ENCODE data around the gene SMIM14. TPM values are rescaled to one million over a fixed set of nuclear protein-coding genes. Genes with fewer than 3 reads are reported as not detected.

Gene SMIM14
- total RNA-seq, 4 donors from 2014 or later: 6.9 to 15.3 (median 9.5) TPM

- Histone ChIP-seq H3K27ac (no peak overlapping the region), H3K4me3 (no peak overlapping the region), H3K9me3 (no peaks in the 10 kb centered on the region), H3K4me1 (no peaks in the 10 kb centered on the region), H3K27me3 (no peaks in the 10 kb centered on the region), H3K36me3 (peaks cover 0 to 14% of the 10 kb centered on the region in 2 donors)
- DNase-seq (no peak), ATAC-seq (no peak)
- TF ChIP-seq CTCF (IDR thresholded peaks at IDR 0.05 in 4 of 5, conservative IDR thresholded peaks at IDR 0.05 in 1 of 5): no peak
- no peak for TF ChIP-seq POLR2A (IDR thresholded peaks at IDR 0.05)
- intact Hi-C loops (cut with DNase I; ENCODE audit: low total_unique reads): no loop called here
- in situ Hi-C loops (cut with MboI; ENCODE audit: low sequenced_read_pairs in 4 of 4): no loop called here
These were observed 63.7 kb downstream of the SMIM14 start for GRCh38 chr4:39574946-39575345.

GRCh38 chr4:39571504-39571903, 67.2 kb downstream of the SMIM14 start:
- Histone ChIP-seq H3K4me1 (no peaks in the 10 kb centered on the region), H3K27me3 (no peaks in the 10 kb centered on the region), H3K9me3 (no peaks in the 10 kb centered on the region), H3K4me3 (no peak overlapping the region), H3K27ac (no peak overlapping the region), H3K36me3 (peaks cover 0 to 14% of the 10 kb centered on the region in 2 donors)
- DNase-seq (no peak), ATAC-seq (no peak)
- intact Hi-C loops (cut with DNase I; ENCODE audit: low total_unique reads): no loop called here
- TF ChIP-seq POLR2A (IDR thresholded peaks at IDR 0.05): no peak
- no peak for TF ChIP-seq CTCF (IDR thresholded peaks at IDR 0.05 in 4 of 5, conservative IDR thresholded peaks at IDR 0.05 in 1 of 5)
- in situ Hi-C loops (cut with MboI; ENCODE audit: low sequenced_read_pairs in 4 of 4): no loop called here

GRCh38 chr4:39571054-39571453, 67.6 kb downstream of the SMIM14 start:
- H3K27ac ChIP-seq: no peak overlapping the region
- H3K4me1 ChIP-seq: no peaks in the 10 kb centered on the region
- H3K27me3 ChIP-seq: no peaks in the 10 kb centered on the region
- intact Hi-C loops (cut with DNase I; ENCODE audit: low total_unique reads): no loop called here
- no peak overlapping the region for H3K4me3 ChIP-seq
- no peaks in the 10 kb centered on the region for H3K9me3 ChIP-seq
- H3K36me3 ChIP-seq: peaks cover 0 to 14% of the 10 kb centered on the region in 2 donors
- TF ChIP-seq POLR2A (IDR thresholded peaks at IDR 0.05): no peak
- no peak for TF ChIP-seq CTCF (IDR thresholded peaks at IDR 0.05 in 4 of 5, conservative IDR thresholded peaks at IDR 0.05 in 1 of 5)
- in situ Hi-C loops (cut with MboI; ENCODE audit: low sequenced_read_pairs in 4 of 4): no loop called here
- no peak for DNase-seq
- no peak for ATAC-seq

- intact Hi-C loops (cut with DNase I; ENCODE audit: low total_unique reads) (no loop called here), in situ Hi-C loops (cut with MboI; ENCODE audit: low sequenced_read_pairs in 4 of 4) (no loop called here)
- no peak for TF ChIP-seq POLR2A (IDR thresholded peaks at IDR 0.05)
- TF ChIP-seq CTCF (IDR thresholded peaks at IDR 0.05 in 4 of 5, conservative IDR thresholded peaks at IDR 0.05 in 1 of 5): no peak
- no peak overlapping the region for H3K4me3 ChIP-seq
- H3K27ac ChIP-seq: no peak overlapping the region
- no peak for ATAC-seq
- H3K27me3 ChIP-seq: no peaks in the 10 kb centered on the region
- no peaks in the 10 kb centered on the region for H3K4me1 ChIP-seq
- no peak for DNase-seq
- peaks cover 0 to 19% of the 10 kb centered on the region in 2 donors for H3K36me3 ChIP-seq
- H3K9me3 ChIP-seq: no peaks in the 10 kb centered on the region
These were observed 69.5 kb downstream of the SMIM14 start for GRCh38 chr4:39569209-39569608.

GRCh38 chr4:39568805-39569204, 69.9 kb downstream of the SMIM14 start:
- intact Hi-C loops (cut with DNase I; ENCODE audit: low total_unique reads) (no loop called here), in situ Hi-C loops (cut with MboI; ENCODE audit: low sequenced_read_pairs in 4 of 4) (no loop called here)
- Histone ChIP-seq H3K27ac (no peak overlapping the region), H3K4me3 (no peak overlapping the region), H3K9me3 (no peaks in the 10 kb centered on the region), H3K27me3 (no peaks in the 10 kb centered on the region), H3K36me3 (peaks cover 0 to 19% of the 10 kb centered on the region in 2 donors), H3K4me1 (no peaks in the 10 kb centered on the region)
- ATAC-seq (no peak), DNase-seq (no peak)
- no peak for TF ChIP-seq POLR2A (IDR thresholded peaks at IDR 0.05)
- no peak for TF ChIP-seq CTCF (IDR thresholded peaks at IDR 0.05 in 4 of 5, conservative IDR thresholded peaks at IDR 0.05 in 1 of 5)

All from gastrocnemius medialis (tissue), 4 donors.